OCI-LY7 (cell line): ENCODE data around the gene WNK2. TPM values are rescaled to one million over a fixed set of nuclear protein-coding genes. Genes with fewer than 3 reads are reported as not detected.

ENCODE experiments used
- BruUV-seq: library from RNA; stranded (reverse); fragments of 400-500 nt; replicated peaks from 2 replicates; lab custom pipeline; 2021; lab: Mats Ljungman, UMichigan
- CTCF ChIA-PET: fragments of 300-600 bp; sonication (Branson Sonifier 250); formaldehyde crosslinking; loops from one replicate; lab custom pipeline; 2022; ENCODE audit warnings: antibody characterized with exemption; ENCODE audit not compliant: unreplicated experiment; lab: Charles Lee
- POLR2A ChIA-PET: fragments of 300-600 bp; sonication (Branson Sonifier 250); formaldehyde crosslinking; loops from one replicate; lab custom pipeline; 2022; ENCODE audit warnings: antibody characterized with exemption; lab: Charles Lee
- DNase-seq: peaks from one replicate; pipeline ENCODE4 v3.0.0-alpha.2; 2015; ENCODE audit warnings: low spot score
- H2AFZ ChIP-seq: fragments of 200-600 bp; sonication (generic), shearing (Covaris generic); 2 replicates; pipeline ENCODE4 v1.6.1; 2014; ENCODE audit warnings: mild to moderate bottlenecking, antibody characterized with exemption, low read length, moderate library complexity
- H3K27ac ChIP-seq: fragments of 200-600 bp; sonication (generic); 2 replicates; pipeline ENCODE4 v1.5.1; 2014; ENCODE audit warnings: mixed run types, low read depth, mild to moderate bottlenecking, moderate library complexity, low read length, inconsistent platforms; ENCODE audit not compliant: poor library complexity, severe bottlenecking
- H3K36me3 ChIP-seq: fragments of 200-600 bp; sonication (generic); 2 replicates; pipeline ENCODE4 v1.6.1; 2014; ENCODE audit warnings: mild to moderate bottlenecking, antibody characterized with exemption, low read length, moderate library complexity, mixed read lengths; ENCODE audit not compliant: insufficient read depth
- H3K4me1 ChIP-seq: fragments of 200-600 bp; sonication (generic); 2 replicates; pipeline ENCODE4 v1.5.1; 2014; ENCODE audit warnings: mild to moderate bottlenecking, low read length; ENCODE audit not compliant: insufficient read depth, poor library complexity, severe bottlenecking
- H3K4me2 ChIP-seq: fragments of 200-600 bp; sonication (generic); 2 replicates; pipeline ENCODE4 v1.6.1; 2014; ENCODE audit warnings: mild to moderate bottlenecking, low read length
- H3K4me3 ChIP-seq: fragments of 200-600 bp; sonication (generic); 2 replicates; pipeline ENCODE4 v1.5.1; 2014; ENCODE audit warnings: mild to moderate bottlenecking, low read depth, low read length; ENCODE audit not compliant: poor library complexity, severe bottlenecking
- H3K79me2 ChIP-seq: fragments of 200-600 bp; sonication (generic); 2 replicates; pipeline ENCODE4 v1.6.1; 2016; ENCODE audit warnings: low read depth, mild to moderate bottlenecking, low read length, moderate library complexity, mixed read lengths; ENCODE audit not compliant: insufficient read depth
- H3K9me2 ChIP-seq: fragments of 200-600 bp; sonication (generic); 2 replicates; pipeline ENCODE4 v1.6.1; 2016; ENCODE audit warnings: mild to moderate bottlenecking, low read length, mixed read lengths; ENCODE audit not compliant: insufficient read depth
- H3K9me3 ChIP-seq: fragments of 200-600 bp; sonication (generic); 2 replicates; pipeline ENCODE4 v1.6.1; 2014; ENCODE audit warnings: mild to moderate bottlenecking, mixed run types, low read length, mixed read lengths
- H4K20me1 ChIP-seq: fragments of 200-600 bp; sonication (generic); 2 replicates; pipeline ENCODE4 v1.6.1; 2014; ENCODE audit warnings: mild to moderate bottlenecking, antibody characterized with exemption, low read length, moderate library complexity, mixed read lengths; ENCODE audit not compliant: insufficient read depth
- CTCF ChIP-seq: fragments of 200-600 bp; sonication (generic); conservative IDR thresholded peaks from 2 replicates; pipeline ENCODE4 v1.5.1; 2014; ENCODE audit warnings: mild to moderate bottlenecking, antibody characterized with exemption, low read length, moderate library complexity, mixed read lengths
- EZH2phosphoT487 ChIP-seq: fragments of 200-600 bp; sonication (generic); IDR thresholded peaks from 2 replicates; pipeline ENCODE4 v1.6.1; 2018; ENCODE audit warnings: low read depth, borderline replicate concordance, mild to moderate bottlenecking, mixed run types, antibody characterized with exemption, low read length, moderate library complexity, mixed read lengths
- intact Hi-C: fragments of 100-400 bp; cut with micrococcal nuclease; formaldehyde crosslinking; loops from one replicate; pipeline ENCODE4 v1.10.0; 2022; ENCODE audit not compliant: unreplicated experiment
- total RNA-seq, 2 experiments: library from RNA; depleted of rRNA in 1 of 2; stranded (reverse); fragments of >200 nt in 1 of 2; shearing (Covaris generic) in 1 of 2; gene quantifications; 2 replicates each; pipeline ENCODE4 v1.2.3, GENCODE V29; 2014 to 2022

The WNK2 gene
- total RNA-seq, 2 experiments from 2014 or later, result 142 to 194 TPM

- POLR2A ChIA-PET, result no interaction called here
- intact Hi-C loops, result no loop called here
- CTCF ChIA-PET, result no interaction called here
Measured at GRCh38 chr9:93180938-93181337, 3.0 kb upstream of the WNK2 start.

GRCh38 chr9:93181672-93182435 lies 2.1 kb upstream of the WNK2 start:
- DNase-seq, result no peak
- POLR2A ChIA-PET, result interaction anchor here (0.7 kb wide), 1 partner anchor 176 kb away, joined by 3 read pairs; no protein-coding TSS in a partner anchor
- BruUV-seq, result no TSS peak
- H3K9me3 ChIP-seq, result no peaks in the 10 kb centered on the region
- no peaks in the 10 kb centered on the region for H4K20me1 ChIP-seq
- no peak overlapping the region for H2AFZ ChIP-seq
- H3K9me2 ChIP-seq, result no peaks in the 10 kb centered on the region
- CTCF ChIA-PET, result interaction anchor here (1.0 kb wide), 1 partner anchor 28 kb away, joined by 3 read pairs; no protein-coding TSS in a partner anchor
- H3K4me2 ChIP-seq, result no peak overlapping the region
- H3K27ac ChIP-seq, result no peak overlapping the region
- H3K79me2 ChIP-seq, result no peaks in the 10 kb centered on the region
- intact Hi-C loops, result no loop called here
- H3K4me3 ChIP-seq, result no peak overlapping the region
- peaks cover 9% of the 10 kb centered on the region for H3K4me1 ChIP-seq
- H3K36me3 ChIP-seq, result no peaks in the 10 kb centered on the region
- TF ChIP-seq EZH2phosphoT487, result no peak
- no peak for TF ChIP-seq CTCF

More at GRCh38 chr9:93180938-93181337, 3.0 kb upstream of the WNK2 start:
- Histone ChIP-seq H3K4me3 (no peak overlapping the region), H3K79me2 (no peaks in the 10 kb centered on the region), H3K36me3 (no peaks in the 10 kb centered on the region), H4K20me1 (no peaks in the 10 kb centered on the region), H3K9me2 (no peaks in the 10 kb centered on the region), H3K4me1 (peaks cover 9% of the 10 kb centered on the region), H3K4me2 (no peak overlapping the region), H3K27ac (no peak overlapping the region), H2AFZ (no peak overlapping the region), H3K9me3 (no peaks in the 10 kb centered on the region)
- TF ChIP-seq EZH2phosphoT487 (no peak), CTCF (no peak)
- DNase-seq, result no peak
- no TSS peak for BruUV-seq

GRCh38 chr9:93182572-93182971 lies 1.4 kb upstream of the WNK2 start:
- no peaks in the 10 kb centered on the region for H3K36me3 ChIP-seq
- no peak for DNase-seq
- H3K4me3 ChIP-seq, result no peak overlapping the region
- H3K9me3 ChIP-seq, result no peaks in the 10 kb centered on the region
- no peaks in the 10 kb centered on the region for H3K9me2 ChIP-seq
- H3K27ac ChIP-seq, result no peak overlapping the region
- intact Hi-C loops, result no loop called here
- H2AFZ ChIP-seq, result no peak overlapping the region
- ChIA-PET POLR2A (no interaction called here), CTCF (interaction anchor here (1.0 kb wide), 1 partner anchor 29 kb away, joined by 3 read pairs; no protein-coding TSS in a partner anchor)
- peaks cover 13% of the 10 kb centered on the region for H3K4me1 ChIP-seq
- H3K79me2 ChIP-seq, result no peaks in the 10 kb centered on the region
- no TSS peak for BruUV-seq
- H3K4me2 ChIP-seq, result no peak overlapping the region
- no peak for TF ChIP-seq CTCF
- no peak for TF ChIP-seq EZH2phosphoT487
- no peaks in the 10 kb centered on the region for H4K20me1 ChIP-seq
